ENCODE measurements around the gene EFNA5. TPM values are rescaled to one million over a fixed set of nuclear protein-coding genes. Genes with fewer than 3 reads are reported as not detected.
"Not testable (repeated sequence)": the region's sequence is repeated elsewhere in the genome, so short reads cannot be mapped to it uniquely, and the experiment has no call there.

The EFNA5 gene
- total and polyA plus RNA-seq, 10 of the 15 experiments (the other 5 are each of a cell fraction or from before 2014, with no cell fraction given), result 0.19 to 12.6 (median 3.9) TPM

- Histone ChIP-seq H3K4me2 (ENCODE audit: control insufficient read depth, insufficient read depth) (no peak overlapping the region), H3K4me1 (ENCODE audit: control insufficient read depth, insufficient read depth, low read length) (no peaks in the 10 kb centered on the region), H3K36me3 (ENCODE audit: control insufficient read depth in 2 of 2, insufficient read depth in 2 of 2, low read length in 1 of 2) (no peaks in the 10 kb centered on the region; a peak in 1 of 4 replicates), H3K9me3 (replicated peaks; ENCODE audit: control insufficient read depth, insufficient read depth, low read length) (no peaks in the 10 kb centered on the region; the same call in 2 of the 3 replicates), H3K27ac (ENCODE audit: control insufficient read depth, insufficient read depth) (no peak overlapping the region), H3K27me3 (replicated peaks in 1 of 2; ENCODE audit: control insufficient read depth in 2 of 2, insufficient read depth in 2 of 2, low read length in 1 of 2) (no peaks in the 10 kb centered on the region), H4K20me1 (ENCODE audit: control insufficient read depth, insufficient read depth) (no peaks in the 10 kb centered on the region), H2AFZ (ENCODE audit: control insufficient read depth, low read depth, low read length) (no peak overlapping the region), H3K79me2 (ENCODE audit: control insufficient read depth, insufficient read depth, low read length) (no peaks in the 10 kb centered on the region), H3K4me3 (no peak overlapping the region), H3K9ac (ENCODE audit: control insufficient read depth, insufficient read depth, low read length) (no peak overlapping the region)
- CTCF ChIA-PET, result interaction anchor here (0.6 kb wide), 2 partner anchors 621 to 648 kb away, joined by 3 to 4 read pairs; no protein-coding TSS in a partner anchor
- POLR2A ChIA-PET, result interaction anchor here (0.6 kb wide), 1 partner anchor 75 kb away, joined by 3 read pairs; no protein-coding TSS in a partner anchor
- RAD21 ChIA-PET (ENCODE audit: unreplicated experiment), result interaction anchor here (0.6 to 1.1 kb wide), 2 partner anchors 74 to 107 kb away, joined by 3 read pairs; no protein-coding TSS in a partner anchor
- FAIRE-seq, result no peak
- SMC1A ChIA-PET (ENCODE audit: uncharacterized antibody, unreplicated experiment), result interaction anchor here (1.0 kb wide), 1 partner anchor 27 kb away, joined by 4 read pairs; no protein-coding TSS in a partner anchor
- 36% methylated on average over 3 of the region's 3 CpGs for WGBS (ENCODE audit: insufficient coverage, insufficient replicate concordance, low lambda C conversion rate, missing lambda C conversion rate)
- no TSS peak for BruUV-seq (replicated peaks)
- in situ Hi-C loops (cut with MboI), result no loop called here
- TF ChIP-seq PAX5 (IDR thresholded peaks at IDR 0.05; ENCODE audit: borderline replicate concordance, low read depth, low read length), result no peak
- DNase-seq (ENCODE audit: low read depth, low spot score), result no peak
- ATAC-seq, result no peak
- intact Hi-C loops (cut with micrococcal nuclease; ENCODE audit: unreplicated experiment), result no loop called here
These were observed 174.3 kb downstream of the EFNA5 start for GRCh38 chr5:107496466-107496865.

DNA sequence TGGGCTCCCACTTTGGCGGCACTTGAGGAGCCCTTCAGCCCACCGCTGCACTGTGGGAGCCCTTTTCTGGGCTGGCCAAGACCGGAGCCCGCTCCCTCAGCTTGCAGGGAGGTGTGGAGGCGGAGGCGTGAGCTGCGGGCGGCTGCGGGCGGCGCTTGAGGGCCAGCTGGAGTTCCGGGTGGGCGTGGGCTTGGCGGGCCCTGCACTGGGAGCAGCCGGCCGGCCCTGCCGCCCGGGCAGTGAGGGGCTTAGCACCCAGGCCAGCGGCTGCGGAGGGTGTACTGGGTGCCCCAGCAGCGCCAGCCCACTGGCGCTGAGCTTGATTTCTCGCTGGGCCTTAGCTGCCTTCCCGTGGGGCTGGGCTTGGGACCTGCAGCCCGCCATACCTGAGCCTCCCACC lies 176.6 kb downstream of the EFNA5 start:
- intact Hi-C loops (cut with micrococcal nuclease; ENCODE audit: unreplicated experiment); H3K36me3 ChIP-seq (ENCODE audit: control insufficient read depth in 2 of 2, insufficient read depth in 2 of 2, low read length in 1 of 2); ATAC-seq; H3K27ac ChIP-seq (ENCODE audit: control insufficient read depth, insufficient read depth); DNase-seq (ENCODE audit: low read depth, low spot score); H3K9ac ChIP-seq (ENCODE audit: control insufficient read depth, insufficient read depth, low read length); H3K9me3 ChIP-seq (replicated peaks; ENCODE audit: control insufficient read depth, insufficient read depth, low read length); H3K4me2 ChIP-seq (ENCODE audit: control insufficient read depth, insufficient read depth); BruUV-seq (replicated peaks); H3K27me3 ChIP-seq (replicated peaks in 1 of 2; ENCODE audit: control insufficient read depth in 2 of 2, insufficient read depth in 2 of 2, low read length in 1 of 2); POLR2A ChIA-PET; H3K4me3 ChIP-seq; H2AFZ ChIP-seq (ENCODE audit: control insufficient read depth, low read depth, low read length); H3K79me2 ChIP-seq (ENCODE audit: control insufficient read depth, insufficient read depth, low read length); H4K20me1 ChIP-seq (ENCODE audit: control insufficient read depth, insufficient read depth); FAIRE-seq; H3K4me1 ChIP-seq (ENCODE audit: control insufficient read depth, insufficient read depth, low read length); in situ Hi-C loops (cut with MboI): not testable (repeated sequence)
- ChIA-PET SMC1A (ENCODE audit: uncharacterized antibody, unreplicated experiment) (interaction anchor here (1.2 to 2.3 kb wide), 2 partner anchors 10 kb away, joined by 3 to 5 read pairs; no protein-coding TSS in a partner anchor), RAD21 (ENCODE audit: unreplicated experiment) (interaction anchor here (1.2 kb wide), 1 partner anchor 9 kb away, joined by 3 read pairs; no protein-coding TSS in a partner anchor), CTCF (interaction anchor here (1.0 kb wide), 1 partner anchor 17 kb away, joined by 3 read pairs; no protein-coding TSS in a partner anchor)
- WGBS (ENCODE audit: insufficient coverage, insufficient replicate concordance, low lambda C conversion rate, missing lambda C conversion rate), result 77% methylated on average over 14 of the region's 25 CpGs
